Heart left ventricle (tissue), 13 donors: ENCODE results near the gene CXXC5.

ENCODE experiments used
- POLR2A ChIP-seq, 2 donors: fragments of 450-650 bp; IDR thresholded peaks; one replicate each; pipeline ENCODE4 v1.6.1; 2017; ENCODE audit warnings: antibody characterized with exemption in 2 of 2, mild to moderate bottlenecking in 2 of 2, moderate library complexity in 2 of 2
- TF ChIP-seq, protein P1 (sequence below), 12 donors: fragments of 200-600 bp; sonication (generic) in 4 of 12; IDR thresholded peaks; one replicate each; pipeline versions ENCODE4 v1.5.0 to v1.8.0; 2018 to 2022; ENCODE audit warnings: antibody characterized with exemption in 12 of 12, mild to moderate bottlenecking in 5 of 12
- donor health status: ischemic (EF 13 %, LVEDD 7.1; RV severe dilation, severe dysfunction).
- donor health status: DM: no; HTN: yes; CAD: no.
- donor health status: DM: no; HTN: no; CAD: no.
- donor health status: ischemic (EF 25% LVEDD 6.9; RV normal size, moderate dysfunction).
- donor health status: ischemic (EF 25% LVEDD 5.7; RV mildly dilated, moderate dysfunction).
- donor health status: ischemic (EF 35%, LVEDD 5.7; RV mildly dilated, moderate dysfunction).
- donor health status: nonischemic (EF 11% LVEDD 7.7; RV severe dilation, severe dysfunction).
- donor health status: DM: yes; HTN: yes; CAD: no.
- donor health status: PGD.
- donor health status: ischemic (EF 29% LVEDD 5.4; RV normal size, mild dysfunction).
- donor health status: nonischemic (EF 23%, LVEDD 6.1; RV moderate dilation, normal function).

DNA sequence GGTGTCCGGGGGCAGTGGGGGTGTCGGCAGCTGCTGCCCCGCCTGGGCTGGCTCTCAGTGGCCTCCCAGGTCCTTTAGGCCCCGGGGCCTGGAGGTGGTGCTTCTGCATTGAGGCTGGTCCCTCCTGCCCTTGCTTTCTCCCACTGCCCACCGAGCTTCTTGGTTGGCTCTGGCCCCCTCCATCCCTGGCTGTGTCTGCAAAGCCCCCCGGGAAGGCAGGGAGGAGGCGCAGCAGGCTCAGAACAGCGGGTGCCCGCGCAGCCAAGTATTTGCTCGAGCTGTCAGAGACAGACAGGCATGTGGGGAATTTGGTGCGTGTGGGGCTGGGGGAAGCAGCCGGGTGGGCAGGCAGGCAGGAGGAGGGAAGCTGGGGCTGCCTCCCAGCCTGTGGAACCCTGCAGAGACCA lies 11.5 kb downstream of the CXXC5 start:
- TF ChIP-seq, protein P1, sequence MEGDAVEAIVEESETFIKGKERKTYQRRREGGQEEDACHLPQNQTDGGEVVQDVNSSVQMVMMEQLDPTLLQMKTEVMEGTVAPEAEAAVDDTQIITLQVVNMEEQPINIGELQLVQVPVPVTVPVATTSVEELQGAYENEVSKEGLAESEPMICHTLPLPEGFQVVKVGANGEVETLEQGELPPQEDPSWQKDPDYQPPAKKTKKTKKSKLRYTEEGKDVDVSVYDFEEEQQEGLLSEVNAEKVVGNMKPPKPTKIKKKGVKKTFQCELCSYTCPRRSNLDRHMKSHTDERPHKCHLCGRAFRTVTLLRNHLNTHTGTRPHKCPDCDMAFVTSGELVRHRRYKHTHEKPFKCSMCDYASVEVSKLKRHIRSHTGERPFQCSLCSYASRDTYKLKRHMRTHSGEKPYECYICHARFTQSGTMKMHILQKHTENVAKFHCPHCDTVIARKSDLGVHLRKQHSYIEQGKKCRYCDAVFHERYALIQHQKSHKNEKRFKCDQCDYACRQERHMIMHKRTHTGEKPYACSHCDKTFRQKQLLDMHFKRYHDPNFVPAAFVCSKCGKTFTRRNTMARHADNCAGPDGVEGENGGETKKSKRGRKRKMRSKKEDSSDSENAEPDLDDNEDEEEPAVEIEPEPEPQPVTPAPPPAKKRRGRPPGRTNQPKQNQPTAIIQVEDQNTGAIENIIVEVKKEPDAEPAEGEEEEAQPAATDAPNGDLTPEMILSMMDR (IDR thresholded peaks at IDR 0.05): no peak
- TF ChIP-seq POLR2A (IDR thresholded peaks at IDR 0.05): no peak
